Stimulated activated CD4-positive, alpha-beta T cell treated with anti-CD3 and anti-CD28 coated beads, TNF-alpha, amount 100 ng/mL, for 1 hour (primary cell): ENCODE measurements around the gene KRTAP5-6.
A peak's percentile ranks its signal among the peaks of the same experiment; 100 is the strongest.

ENCODE experiments used
- DNase-seq, 3 donors: peaks; one replicate each; pipeline ENCODE4 v3.0.0-alpha.2; 2020; ENCODE audit warnings: low read depth in 3 of 3, low spot score in 1 of 3

Gene KRTAP5-6, protein sequence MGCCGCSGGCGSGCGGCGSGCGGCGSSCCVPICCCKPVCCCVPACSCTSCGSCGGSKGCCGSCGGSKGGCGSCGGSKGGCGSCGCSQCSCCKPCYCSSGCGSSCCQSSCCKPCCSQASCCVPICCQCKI

DNA sequence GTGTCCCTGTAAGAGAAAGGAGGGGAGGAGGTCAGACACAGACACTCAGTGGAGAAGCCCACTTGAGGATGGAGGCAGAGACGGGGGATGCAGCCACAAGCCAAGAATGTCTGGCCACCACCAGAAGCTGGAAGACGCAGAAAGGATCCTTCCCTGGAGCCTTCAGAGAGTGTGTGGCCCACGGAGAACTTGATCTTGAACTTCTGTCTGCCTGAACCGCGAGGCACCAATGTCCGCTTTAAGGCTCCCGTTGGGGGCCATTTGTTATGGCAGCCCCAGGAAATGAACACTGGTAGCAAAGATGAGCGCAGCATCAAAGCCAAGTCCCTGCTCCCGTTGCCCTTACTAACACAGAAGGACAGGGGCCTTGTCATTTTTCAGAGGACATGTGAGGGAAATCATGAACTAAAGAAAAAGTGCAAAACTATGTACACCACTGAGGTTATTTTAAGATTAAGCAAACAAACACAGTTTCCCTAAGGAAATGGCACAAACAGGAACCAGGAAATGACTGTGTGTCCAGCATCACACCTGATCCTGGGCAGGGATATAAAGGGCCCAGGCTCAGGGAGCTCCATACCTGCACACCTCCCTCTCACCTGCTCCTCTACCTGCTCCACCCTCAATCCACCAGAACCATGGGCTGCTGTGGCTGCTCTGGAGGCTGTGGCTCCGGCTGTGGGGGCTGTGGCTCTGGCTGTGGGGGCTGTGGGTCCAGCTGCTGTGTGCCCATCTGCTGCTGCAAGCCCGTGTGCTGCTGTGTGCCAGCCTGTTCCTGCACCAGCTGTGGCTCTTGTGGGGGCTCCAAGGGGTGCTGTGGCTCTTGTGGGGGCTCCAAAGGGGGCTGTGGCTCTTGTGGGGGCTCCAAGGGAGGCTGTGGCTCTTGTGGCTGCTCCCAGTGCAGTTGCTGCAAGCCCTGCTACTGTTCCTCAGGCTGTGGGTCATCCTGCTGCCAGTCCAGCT is at the start of gene KRTAP5-6:
KRTAP5-6 (plus strand) TSS at position 588 of the 963 bp plus-strand sequence; CDS start at position 639, 51 bp downstream.
- no peak for DNase-seq

DNA sequence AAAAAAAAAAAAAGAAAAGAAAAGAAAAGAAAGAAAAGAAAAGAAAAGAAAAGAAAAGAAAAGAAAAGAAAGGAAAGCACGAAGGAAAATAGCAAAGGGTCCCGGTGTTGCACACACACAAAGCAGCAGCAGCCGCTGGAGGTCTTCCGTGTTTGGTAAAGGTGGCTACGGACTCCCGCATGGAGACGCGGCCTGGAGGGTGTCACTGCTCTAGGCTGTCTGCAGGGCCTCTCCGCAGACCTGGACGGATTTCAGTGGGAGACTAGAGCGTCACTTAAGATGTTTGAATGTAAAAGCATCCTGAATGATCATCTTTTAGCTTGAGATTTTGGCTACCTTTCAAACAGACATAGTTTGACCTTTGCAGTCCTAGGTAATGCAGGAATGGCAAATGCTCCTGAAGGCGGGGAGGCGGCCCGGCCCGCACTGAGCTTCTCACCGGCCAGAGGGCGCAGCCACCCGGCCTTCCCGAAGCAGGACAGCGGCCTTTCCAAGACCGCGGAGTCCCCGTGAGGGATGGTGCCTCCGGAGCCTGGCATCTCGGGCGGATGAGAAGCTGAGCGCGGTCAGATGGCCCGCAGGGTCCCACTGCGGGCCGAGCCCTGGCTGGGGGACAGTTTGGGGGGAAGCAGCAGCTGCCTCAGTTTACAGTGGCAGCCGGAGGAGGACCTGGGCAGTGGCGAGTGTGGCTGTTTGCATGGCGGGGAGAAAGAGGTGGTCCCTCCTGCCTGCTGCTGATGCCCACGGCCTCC is 48.9 kb upstream of the KRTAP5-6 start:
- DNase-seq, result no peak

DNA sequence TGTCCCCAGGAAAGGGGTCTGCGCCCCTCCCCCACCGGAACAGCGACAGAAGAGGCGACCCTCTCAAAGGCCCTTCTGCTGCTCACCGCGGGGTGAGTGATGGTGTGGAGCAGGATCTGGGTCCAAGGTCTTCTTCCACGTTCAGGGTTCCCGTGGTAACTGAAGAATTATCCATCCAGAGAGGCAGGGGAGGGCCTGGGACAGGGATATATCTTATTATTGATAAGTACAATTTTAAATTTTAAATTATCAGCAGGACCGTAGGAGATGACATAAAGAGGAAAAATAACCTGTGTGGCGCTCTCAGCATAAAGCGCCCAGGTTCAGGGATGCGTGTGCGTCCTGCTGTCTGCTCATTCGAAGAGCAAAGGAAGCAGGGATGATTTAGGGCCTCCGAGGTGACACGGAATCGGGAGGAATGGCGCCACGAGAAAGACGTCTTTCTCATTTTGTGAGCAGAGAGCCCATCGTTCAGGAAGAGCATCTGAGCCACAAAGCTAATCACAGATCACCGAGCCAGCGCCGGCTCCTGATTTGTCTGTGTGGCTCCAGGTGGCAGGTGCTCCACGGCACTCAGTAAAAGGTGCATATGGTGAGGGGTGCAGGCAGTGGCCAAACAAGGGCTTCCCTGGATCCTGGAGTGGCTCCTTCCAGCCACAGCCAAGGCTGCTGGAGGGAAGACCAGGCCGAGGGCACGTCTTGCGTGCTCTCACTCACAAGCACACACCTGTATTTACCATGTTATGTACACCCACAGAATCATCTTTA is 48.2 kb upstream of the KRTAP5-6 start:
- no peak for DNase-seq

DNA sequence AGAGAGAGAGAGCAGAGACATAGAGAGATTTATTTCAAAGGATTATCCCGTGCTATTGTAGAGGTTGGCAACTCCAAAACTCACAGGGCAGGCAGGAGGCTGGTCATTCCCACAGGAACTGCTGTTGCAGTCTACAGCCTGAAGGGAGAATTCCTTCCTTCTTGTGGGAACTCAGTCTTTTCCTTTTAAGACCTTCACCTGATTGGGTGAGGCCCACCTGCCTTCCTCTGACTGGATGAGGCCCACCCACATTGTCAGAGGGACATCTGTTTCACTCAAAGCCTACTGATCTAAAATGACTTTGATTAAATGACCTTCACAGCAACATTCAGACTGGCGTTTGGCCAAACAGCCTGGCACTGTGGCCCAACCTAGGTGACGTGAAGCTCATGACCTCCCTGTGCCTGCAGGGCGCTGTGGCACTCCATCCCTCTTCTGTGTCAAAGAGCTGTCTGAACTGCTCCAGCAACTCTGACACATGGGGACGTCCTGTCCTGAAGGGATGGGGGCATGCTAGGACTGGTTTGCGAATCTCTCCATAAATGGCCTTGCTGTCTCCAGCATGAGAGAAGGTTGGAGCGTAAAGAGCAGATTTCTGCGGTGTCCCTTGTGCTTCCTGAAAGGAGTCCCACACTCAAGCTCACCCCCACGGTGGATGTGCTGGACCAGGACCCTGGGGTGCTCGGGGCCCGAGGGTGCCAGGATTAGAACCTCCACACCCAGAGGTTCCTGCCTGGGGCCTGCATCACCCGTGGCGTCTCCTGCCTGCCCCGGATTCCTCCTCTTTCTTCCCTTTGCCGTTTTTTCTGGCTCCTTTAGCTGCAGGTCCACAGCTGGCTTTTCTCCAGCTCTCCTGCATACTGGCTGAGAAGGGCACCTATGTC is 46.7 kb upstream of the KRTAP5-6 start:
- no peak for DNase-seq

DNA sequence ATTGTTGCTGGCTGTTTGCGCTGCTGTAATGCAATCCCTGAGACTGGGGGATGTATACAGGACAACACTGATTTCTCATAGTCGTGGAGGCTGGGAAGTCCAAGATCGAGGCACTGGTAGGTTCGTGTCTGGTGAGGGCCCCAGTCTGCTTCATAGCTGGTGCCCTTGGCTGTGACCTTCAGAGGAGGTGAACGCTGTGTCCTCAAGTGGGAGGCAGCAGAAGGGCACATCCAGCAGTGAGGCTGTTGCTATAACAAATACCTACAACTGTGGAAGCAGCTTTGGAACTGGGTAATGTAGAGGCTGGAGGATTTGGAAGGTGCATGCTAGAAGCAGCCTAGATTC is 46.1 kb upstream of the KRTAP5-6 start:
- DNase-seq, result no peak

DNA sequence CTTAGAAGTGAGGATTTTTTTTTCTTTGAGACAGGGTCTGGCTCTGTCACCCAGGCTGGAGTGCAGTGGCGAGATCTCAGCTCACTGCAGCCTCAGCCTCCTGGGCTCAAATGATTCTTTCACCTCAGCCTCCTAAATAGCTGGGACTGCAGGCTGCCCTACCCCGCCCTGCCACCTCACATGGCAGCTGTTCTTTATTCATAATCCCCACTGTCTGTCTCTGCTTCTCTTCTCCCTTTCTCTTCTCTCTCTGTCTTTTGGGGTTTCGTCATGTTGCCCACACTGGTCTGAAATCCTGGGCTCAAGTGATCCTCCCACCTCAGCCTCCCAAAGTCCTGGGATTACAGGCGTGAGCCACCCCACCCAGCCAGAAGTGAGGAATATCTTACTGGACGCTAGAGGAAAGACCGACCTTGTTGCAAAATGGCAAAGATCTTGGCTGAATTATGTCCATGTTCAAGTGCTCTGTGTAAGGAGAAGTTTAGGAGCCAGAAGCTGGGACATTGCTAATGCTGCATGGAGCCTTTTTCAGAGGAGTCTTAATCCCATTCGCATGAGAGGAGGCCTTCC is 45.5 kb upstream of the KRTAP5-6 start:
- no peak for DNase-seq

DNA sequence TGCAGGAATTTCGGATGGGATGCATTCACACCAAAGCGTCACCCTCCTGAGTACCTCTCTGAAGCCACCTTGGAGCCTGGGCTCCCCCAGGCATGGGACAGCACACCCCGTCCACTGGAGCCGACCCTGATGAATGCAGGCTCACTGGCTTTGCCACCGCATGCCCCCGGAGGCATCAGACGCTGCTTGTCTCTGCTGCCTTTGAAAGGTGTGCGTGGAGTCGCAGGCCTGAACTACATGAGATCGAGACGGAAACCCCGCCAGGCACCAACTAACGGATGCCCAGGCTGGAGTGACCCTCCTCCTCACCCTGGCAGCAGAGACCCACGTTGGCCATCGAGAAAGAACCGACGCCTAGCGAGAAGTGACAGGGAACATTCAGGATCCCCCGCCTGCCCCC is 45.0 kb upstream of the KRTAP5-6 start:
- no peak for DNase-seq

DNA sequence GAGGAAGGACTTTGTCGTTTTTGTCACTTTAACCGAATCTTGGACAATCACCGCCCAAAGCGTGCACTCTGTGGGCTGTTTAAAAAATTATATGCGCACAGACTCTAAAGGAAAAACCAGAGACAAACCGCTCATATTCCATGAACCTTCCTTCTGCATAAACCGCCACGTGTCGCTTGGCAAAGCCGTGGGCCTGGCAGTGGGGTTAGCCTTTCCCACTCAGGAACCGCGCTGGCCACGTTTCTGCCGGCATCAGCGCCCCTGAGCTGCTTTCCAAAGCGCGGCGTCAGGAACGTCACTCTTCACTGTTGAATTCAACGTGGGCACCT is 44.6 kb upstream of the KRTAP5-6 start:
- DNase-seq, result no peak

DNA sequence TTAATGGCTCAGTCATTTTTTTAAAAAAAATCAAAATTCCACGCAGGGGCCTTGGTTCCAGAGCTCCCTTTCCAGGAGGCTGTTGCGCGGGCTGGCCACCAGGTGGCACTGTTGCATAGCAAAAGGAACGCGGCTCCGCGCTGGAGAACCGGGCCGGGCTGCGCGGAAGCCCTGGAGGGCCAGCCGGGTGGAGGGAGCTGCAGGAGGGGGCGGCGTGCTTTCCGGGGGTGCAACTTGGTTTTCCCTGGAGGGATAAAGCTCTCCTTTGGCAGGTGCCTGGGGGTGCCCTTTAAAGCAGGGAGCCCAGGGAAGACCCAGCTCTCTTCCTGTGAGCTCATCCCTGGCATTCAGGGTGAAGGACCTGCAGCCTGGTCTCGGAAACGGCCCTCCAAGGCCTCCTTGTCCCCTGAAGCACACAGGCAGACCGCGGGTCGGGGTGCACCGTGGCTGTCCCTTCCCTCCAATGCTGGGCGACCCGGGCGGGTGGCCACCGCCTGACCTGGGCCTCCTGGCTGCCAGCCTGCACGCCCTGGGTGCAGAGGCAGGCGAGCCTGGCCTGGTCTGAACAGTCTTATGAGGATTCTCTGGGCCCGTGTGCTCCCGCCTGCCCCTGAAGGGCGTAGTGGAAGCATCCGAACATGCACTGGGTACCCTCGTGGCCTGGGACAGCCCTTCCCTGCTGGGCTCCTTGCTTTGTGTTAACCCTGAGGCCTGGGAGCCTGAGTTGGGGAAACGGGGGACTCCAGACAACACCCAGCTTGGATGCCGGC is 44.0 kb upstream of the KRTAP5-6 start:
- DNase-seq, result peak; percentile 31 to 79 (median 54)

DNA sequence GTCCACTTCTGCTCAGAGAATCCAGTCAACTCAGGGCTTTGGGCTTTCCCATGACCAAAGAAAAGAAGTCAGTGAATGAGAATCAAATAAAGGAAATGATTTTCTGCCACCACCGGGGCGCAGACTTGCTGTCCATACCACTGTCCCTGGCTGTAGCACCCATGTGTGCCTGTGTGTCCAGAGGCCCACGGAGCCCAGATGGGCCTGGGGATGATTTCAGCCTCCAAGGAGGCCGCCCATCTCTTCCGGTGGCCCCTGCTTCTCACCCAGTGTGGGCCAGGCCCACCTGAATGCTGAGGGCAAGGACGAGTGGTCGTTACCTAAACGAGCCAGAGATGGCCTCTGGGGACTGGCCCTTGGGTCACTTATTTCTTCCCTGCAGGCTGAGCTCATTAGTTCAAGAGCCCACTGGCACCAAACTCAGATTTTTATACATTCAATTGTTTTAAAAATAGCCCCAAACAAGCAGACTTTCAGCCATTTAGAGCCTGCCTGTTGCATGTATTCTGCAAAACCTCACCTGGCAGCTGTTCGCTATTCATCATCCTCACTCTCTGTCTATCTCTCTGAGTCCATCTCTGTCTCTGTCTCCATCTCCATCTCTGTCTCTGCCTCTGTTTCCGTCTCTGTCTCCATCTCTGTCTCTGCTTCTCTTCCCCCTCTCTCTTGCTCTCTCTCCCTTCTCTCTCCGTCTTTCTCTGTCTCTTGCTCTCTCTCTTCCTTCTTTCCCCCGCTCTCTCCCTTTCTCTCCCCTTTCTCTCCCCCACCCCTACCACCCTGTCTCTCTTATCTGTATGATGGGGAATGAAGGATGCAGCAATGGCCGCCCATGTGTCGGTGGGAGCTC is 43.2 kb upstream of the KRTAP5-6 start:
- DNase-seq, result no peak

DNA sequence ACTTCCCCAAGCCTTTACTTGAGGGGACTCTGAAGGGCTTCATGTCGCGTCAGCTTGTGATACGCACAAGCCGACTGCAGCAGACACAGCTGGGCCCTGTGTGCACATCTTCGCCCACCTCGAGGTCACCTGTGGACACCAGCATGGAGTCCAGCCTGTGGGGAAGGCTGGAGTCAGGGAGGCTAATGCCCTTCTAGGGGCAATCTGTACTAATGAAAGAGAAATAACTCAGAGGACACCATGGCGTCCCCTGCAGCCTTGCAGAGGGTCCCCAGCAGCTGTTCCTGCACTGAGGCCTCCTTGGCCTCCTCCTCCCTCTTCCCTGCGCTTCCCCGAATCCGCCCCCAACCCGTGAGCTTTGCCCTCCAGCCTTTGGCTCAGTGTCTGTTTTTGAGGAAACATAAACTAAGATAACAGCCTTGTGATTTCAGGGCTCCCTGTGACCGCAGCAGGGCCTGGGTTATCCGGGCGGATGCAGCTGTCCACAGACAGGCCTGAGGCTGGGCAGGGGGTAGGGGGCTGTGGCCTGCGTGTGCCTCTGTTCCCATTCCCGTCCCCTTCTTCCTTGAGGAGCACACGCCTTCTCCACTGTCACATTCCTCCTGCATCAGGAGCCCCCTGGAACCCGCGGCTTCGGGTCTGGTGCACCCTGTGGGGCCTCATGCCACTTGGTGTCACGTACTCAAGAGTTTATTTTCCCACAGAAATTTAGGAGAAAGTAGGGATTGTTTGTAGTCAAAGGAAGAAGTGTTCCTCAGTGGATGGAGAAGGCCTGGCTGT is 42.4 kb upstream of the KRTAP5-6 start:
- DNase-seq, result no peak

DNA sequence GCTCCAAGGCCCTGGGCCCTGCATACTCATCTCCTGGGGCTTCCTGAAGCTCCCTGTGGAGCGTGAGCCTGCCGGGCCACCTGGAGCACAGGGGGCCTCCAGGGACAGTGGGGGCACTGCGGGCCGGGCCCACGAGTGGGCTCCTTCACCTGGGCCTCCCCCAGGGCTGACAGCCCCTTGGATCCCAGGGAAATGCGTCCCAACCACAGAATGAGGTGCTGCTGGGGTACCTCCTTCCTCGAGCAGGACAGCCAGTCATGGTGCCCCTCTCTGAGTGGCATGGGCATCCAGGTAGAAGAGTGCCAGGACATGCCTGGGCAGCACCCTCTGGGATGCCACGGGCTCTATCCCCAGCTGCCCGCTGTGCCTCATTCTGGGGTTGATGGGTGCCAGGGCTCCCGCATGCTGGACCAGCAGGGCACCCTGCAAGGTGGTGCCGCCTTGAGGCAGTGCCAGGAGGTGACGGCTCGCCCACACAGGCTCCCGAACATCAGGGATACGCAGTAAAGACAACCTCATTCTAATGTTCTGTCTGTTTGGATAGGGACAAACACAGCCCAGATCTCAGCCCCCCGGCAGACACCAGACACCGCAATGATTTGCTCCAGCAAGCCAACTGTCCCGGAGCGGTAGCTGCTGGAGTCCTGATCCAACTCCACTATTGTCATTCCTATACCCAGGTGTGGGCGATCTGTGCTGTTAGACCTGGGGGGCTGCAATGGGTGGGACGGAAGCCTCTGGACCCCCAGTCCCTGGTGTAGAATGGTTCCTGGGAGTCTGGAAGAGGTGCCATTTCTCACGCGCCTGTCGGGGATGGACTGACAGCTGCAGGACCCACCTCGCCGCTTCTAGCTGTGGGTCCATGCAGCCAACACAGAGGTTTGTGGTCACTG is 41.6 kb upstream of the KRTAP5-6 start:
- DNase-seq, result no peak

DNA sequence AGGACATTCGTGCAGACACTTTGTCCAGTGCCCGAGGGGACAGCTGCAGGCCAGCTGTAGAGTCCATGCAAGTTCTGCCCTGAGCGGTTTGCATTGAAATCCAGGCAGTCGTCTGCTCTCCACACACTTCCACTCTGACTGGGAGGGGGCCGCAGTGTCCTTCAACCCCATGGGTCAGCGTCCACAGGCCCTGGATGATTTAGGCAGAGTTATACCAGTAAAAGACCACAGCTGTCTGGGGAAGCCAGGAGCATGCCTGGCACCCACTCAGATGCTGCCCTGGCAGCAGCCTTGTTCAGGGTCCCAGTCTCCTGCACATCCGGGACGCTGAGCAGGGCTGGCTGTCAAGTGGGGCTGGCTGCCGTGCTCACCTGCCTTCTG is 40.9 kb upstream of the KRTAP5-6 start:
- no peak for DNase-seq

DNA sequence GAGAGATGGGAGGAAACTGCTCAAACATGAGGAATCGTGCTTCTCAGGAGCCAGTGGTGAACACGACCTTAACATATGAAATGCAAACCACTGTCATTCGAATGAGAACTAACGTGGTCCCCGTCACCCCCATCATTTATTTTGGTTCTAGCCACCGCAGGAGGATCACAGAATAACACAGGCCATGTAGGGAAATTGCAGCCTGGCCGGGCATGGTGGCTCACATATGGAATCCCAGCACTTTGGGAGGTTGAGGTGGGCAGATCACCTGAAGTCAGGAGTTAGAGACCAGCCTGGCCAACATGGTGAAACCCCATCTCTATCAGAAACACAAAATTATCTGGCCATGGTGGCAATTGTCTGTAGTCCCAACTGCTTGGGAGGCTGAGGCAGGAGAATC is 40.3 kb upstream of the KRTAP5-6 start:
- DNase-seq, result no peak

DNA sequence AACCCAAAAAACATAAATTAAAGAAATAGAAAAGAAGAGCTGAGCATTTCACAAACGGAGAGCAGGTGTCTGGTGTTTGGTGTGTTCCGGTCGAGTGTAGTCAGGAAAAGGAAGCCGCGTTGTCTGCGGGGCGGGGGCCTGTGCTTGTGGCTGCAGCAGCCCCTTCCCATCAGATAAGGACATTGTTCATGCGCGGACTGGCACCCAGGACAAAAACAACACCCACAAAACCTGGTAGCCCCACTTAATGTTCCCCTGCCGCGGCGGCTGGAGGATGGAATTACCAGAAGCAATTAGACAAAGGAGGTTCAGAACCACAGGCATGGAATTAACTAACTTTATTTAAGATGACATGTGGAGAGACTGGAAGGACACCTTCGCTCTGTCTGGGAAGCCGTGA is 37.5 kb upstream of the KRTAP5-6 start:
- no peak for DNase-seq

DNA sequence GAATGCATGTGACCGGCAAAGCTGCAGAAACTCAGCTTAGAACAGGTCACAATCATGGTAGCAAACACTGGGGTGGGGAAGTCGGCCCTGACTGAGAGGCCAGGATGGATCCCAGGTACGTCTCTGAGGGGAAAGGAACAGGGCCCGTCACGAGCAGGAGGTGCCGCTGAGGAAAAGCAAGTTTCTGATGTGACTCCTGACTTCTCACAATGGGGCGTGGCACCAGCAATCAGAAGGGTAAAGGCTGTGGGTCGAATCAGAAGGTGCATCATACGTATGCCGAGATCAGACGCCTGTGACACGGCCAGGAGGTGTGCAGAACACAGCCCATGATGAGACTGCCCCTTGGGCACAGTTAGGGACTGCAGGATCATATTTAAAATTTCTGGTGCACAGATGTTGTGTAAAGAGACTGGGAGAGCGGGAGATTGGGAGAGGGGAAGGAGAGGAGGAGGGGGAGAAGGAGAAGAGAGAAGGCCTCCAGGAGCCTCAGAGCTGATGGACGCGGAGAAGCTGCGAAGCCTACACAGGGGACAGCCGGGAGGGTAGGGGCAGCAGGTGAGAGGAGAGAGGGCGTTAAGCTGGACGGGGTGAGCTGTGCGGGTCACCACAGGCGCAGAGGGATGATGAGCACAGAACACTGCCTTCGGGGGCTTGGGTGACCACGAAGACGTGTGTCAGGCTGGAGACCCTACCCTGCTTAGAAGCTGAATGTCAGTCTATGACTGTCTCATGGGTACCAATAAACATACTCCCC is 36.7 kb upstream of the KRTAP5-6 start:
- DNase-seq, result no peak
